Psoas muscle (tissue), 8 donors: ENCODE measurements around the gene ETNK1. TPM values are rescaled to one million over a fixed set of nuclear protein-coding genes. Genes with fewer than 3 reads are reported as not detected.
"Not testable (repeated sequence)": the region's sequence is repeated elsewhere in the genome, so short reads cannot be mapped to it uniquely, and the experiment has no call there.

Source experiments
- ATAC-seq, 4 donors: fragments of 200-7000 bp; cut with Tn5 transposase; one replicate each; pipeline ENCODE4 v1.9.1; 2020; ENCODE audit warnings: moderate library complexity in 3 of 4, mild to moderate bottlenecking in 2 of 4
- DNase-seq, 2 donors: peaks; one replicate each; pipeline ENCODE4 v3.0.0-alpha.2; 2020
- H3K27ac ChIP-seq: fragments of 200-600 bp; one replicate; pipeline ENCODE4 v1.8.0; 2022
- H3K27me3 ChIP-seq, 3 donors: fragments of 200-600 bp in 1 of 3; one replicate each; pipeline versions ENCODE4 v1.6.1 to v1.8.0; 2013 to 2022; ENCODE audit warnings: low read length in 2 of 3, mild to moderate bottlenecking in 2 of 3, moderate library complexity in 1 of 3; ENCODE audit not compliant: insufficient read depth in 3 of 3
- H3K36me3 ChIP-seq, 2 donors: fragments of 200-600 bp in 1 of 2; one replicate each; pipeline versions ENCODE4 v1.6.1 to v1.8.0; 2013 to 2022; ENCODE audit warnings: low read depth in 1 of 2, mild to moderate bottlenecking in 1 of 2, moderate library complexity in 1 of 2; ENCODE audit not compliant: insufficient read depth in 1 of 2
- H3K4me1 ChIP-seq: fragments of 200-600 bp; one replicate; pipeline ENCODE4 v1.8.0; 2022
- H3K4me3 ChIP-seq: fragments of 200-600 bp; one replicate; pipeline ENCODE4 v1.8.0; 2022; ENCODE audit warnings: mild to moderate bottlenecking
- H3K9me3 ChIP-seq: fragments of 200-600 bp; one replicate; pipeline ENCODE4 v1.8.0; 2022
- CTCF ChIP-seq: fragments of 200-600 bp; IDR thresholded peaks from one replicate; pipeline ENCODE4 v1.8.0; 2022; ENCODE audit warnings: antibody characterized with exemption
- WGBS, 3 donors: extraction: QIAGEN DNeasy Blood & Tissue Kit; methylation state at CpG; one replicate each; pipeline versions ENCODE4 v1.1.6 to v1.1.7; 2013; 5-methylcytosine and 5-hydroxymethylcytosine counted together
- intact Hi-C, 2 donors: fragments of 100-400 bp; cut with DNase I; formaldehyde crosslinking; loops; one replicate each; pipeline versions ENCODE4 v1.11.0 to v1.14.2; 2022
- polyA plus RNA-seq, 3 donors: library from polyadenylated mRNA; stranded (reverse); fragments of 200-250 nt; gene quantifications; one replicate each; pipeline ENCODE4 v1.2.3, GENCODE V29; 2013
- total RNA-seq, 4 donors: library from RNA; stranded (reverse); fragmentation: NEBNext Ultra II Directional in 2 of 4; extraction: Animal tissue kit (Norgen Biotek cat#: 25700) in 2 of 4; gene quantifications; one replicate each; pipeline versions ENCODE4 v1.2.1 to v1.2.4, GENCODE V29; 2021 to 2023
- donor health status: healthy with polysubstance abuse.
- donor health status: DM: no; HTN: no; CAD: no; lungs with moderate emphysema.
- donor health status: Bipolar disorder and iron deficiency.
- donor health status: healthy.
- donor health status: DM: yes; HTN: yes; CAD: no.
- donor health status: DM: no; HTN: no; CAD: no.
- donor health status: DM: no; HTN: no; CAD: no.
- donor health status: DM: yes; HTN: yes; CAD: no.

ETNK1 gene
- total and polyA plus RNA-seq, 7 donors: 2.6 to 13.2 (median 8.7) TPM

- Histone ChIP-seq H3K27ac (no peak overlapping the region), H3K27me3 (no peaks in the 10 kb centered on the region), H3K4me3 (no peak overlapping the region), H3K9me3 (no peaks in the 10 kb centered on the region), H3K4me1 (no peaks in the 10 kb centered on the region), H3K36me3 (no peaks in the 10 kb centered on the region)
- no peak for TF ChIP-seq CTCF
- 87 to 99% (median 90%) methylated on average over 4 of the region's 4 CpGs for WGBS, 3 donors
- ATAC-seq (no peak), DNase-seq (no peak)
- intact Hi-C loops: no loop called here
Measured at GRCh38 chr12:22598763-22599161, 26.2 kb upstream of the ETNK1 start.

- Histone ChIP-seq H3K4me3 (no peak overlapping the region), H3K36me3 (no peaks in the 10 kb centered on the region), H3K9me3 (no peaks in the 10 kb centered on the region), H3K27me3 (no peaks in the 10 kb centered on the region), H3K4me1 (no peaks in the 10 kb centered on the region), H3K27ac (no peak overlapping the region)
- ATAC-seq: no peak
- no peak for TF ChIP-seq CTCF
- DNase-seq: no peak
- WGBS, 3 donors: 78 to 81% (median 81%) methylated on average over 4 of the region's 4 CpGs
- intact Hi-C loops: no loop called here
Measured at GRCh38 chr12:22600181-22600580, 24.8 kb upstream of the ETNK1 start.

- 45 to 52% (median 51%) methylated on average over 4 of the region's 4 CpGs for WGBS, 3 donors
- DNase-seq: no peak
- intact Hi-C loops: no loop called here
Measured at GRCh38 chr12:22609501-22609900, 15.5 kb upstream of the ETNK1 start.

GRCh38 chr12:22610131-22610530, 14.8 kb upstream of the ETNK1 start:
- intact Hi-C loops: no loop called here
- Histone ChIP-seq H3K4me3 (no peak overlapping the region), H3K36me3 (no peaks in the 10 kb centered on the region), H3K27ac (no peak overlapping the region), H3K27me3 (peaks cover 0 to 2% (median 0%) of the 10 kb centered on the region in 3 donors), H3K9me3 (no peaks in the 10 kb centered on the region), H3K4me1 (no peaks in the 10 kb centered on the region)
- DNase-seq (no peak), ATAC-seq (no peak)
- WGBS, 3 donors: 72 to 80% (median 73%) methylated on average over 3 of the region's 3 CpGs
- no peak for TF ChIP-seq CTCF

More at GRCh38 chr12:22609501-22609900, 15.5 kb upstream of the ETNK1 start:
- TF ChIP-seq CTCF: no peak
- H3K9me3 ChIP-seq: no peaks in the 10 kb centered on the region
- H3K4me3 ChIP-seq: no peak overlapping the region
- H3K4me1 ChIP-seq: no peaks in the 10 kb centered on the region
- H3K27ac ChIP-seq: no peak overlapping the region
- H3K27me3 ChIP-seq: peaks cover 0 to 2% (median 0%) of the 10 kb centered on the region in 3 donors
- H3K36me3 ChIP-seq: no peaks in the 10 kb centered on the region
- ATAC-seq: no peak

GRCh38 chr12:22612822-22613221, 12.1 kb upstream of the ETNK1 start:
- H3K4me3 ChIP-seq, DNase-seq, H3K36me3 ChIP-seq, intact Hi-C loops, H3K4me1 ChIP-seq, H3K9me3 ChIP-seq, H3K27ac ChIP-seq, ATAC-seq, H3K27me3 ChIP-seq: not testable (repeated sequence)
- 85 to 91% (median 88%) methylated on average over 6 of the region's 6 CpGs for WGBS, 3 donors
